Thyroid gland (tissue), 4 donors: ENCODE results near the gene SNAPC4.

ENCODE experiments used
- POLR2A ChIP-seq, 2 donors: fragments of 450-650 bp; IDR thresholded peaks; one replicate each; pipeline ENCODE4 v1.6.1; 2017; ENCODE audit warnings: antibody characterized with exemption in 2 of 2, mild to moderate bottlenecking in 2 of 2, moderate library complexity in 1 of 2
- TF ChIP-seq, protein P1 (sequence below), 6 experiments: fragments of 200-600 bp in 3 of 6; fragments of 450-650 bp in 3 of 6; sonication (generic) in 3 of 6; IDR thresholded peaks; one replicate each; pipeline ENCODE4 v1.5.1; 2016 to 2019; ENCODE audit warnings: antibody characterized with exemption in 6 of 6, mild to moderate bottlenecking in 2 of 6, inconsistent platforms in 1 of 6, moderate library complexity in 1 of 6

DNA sequence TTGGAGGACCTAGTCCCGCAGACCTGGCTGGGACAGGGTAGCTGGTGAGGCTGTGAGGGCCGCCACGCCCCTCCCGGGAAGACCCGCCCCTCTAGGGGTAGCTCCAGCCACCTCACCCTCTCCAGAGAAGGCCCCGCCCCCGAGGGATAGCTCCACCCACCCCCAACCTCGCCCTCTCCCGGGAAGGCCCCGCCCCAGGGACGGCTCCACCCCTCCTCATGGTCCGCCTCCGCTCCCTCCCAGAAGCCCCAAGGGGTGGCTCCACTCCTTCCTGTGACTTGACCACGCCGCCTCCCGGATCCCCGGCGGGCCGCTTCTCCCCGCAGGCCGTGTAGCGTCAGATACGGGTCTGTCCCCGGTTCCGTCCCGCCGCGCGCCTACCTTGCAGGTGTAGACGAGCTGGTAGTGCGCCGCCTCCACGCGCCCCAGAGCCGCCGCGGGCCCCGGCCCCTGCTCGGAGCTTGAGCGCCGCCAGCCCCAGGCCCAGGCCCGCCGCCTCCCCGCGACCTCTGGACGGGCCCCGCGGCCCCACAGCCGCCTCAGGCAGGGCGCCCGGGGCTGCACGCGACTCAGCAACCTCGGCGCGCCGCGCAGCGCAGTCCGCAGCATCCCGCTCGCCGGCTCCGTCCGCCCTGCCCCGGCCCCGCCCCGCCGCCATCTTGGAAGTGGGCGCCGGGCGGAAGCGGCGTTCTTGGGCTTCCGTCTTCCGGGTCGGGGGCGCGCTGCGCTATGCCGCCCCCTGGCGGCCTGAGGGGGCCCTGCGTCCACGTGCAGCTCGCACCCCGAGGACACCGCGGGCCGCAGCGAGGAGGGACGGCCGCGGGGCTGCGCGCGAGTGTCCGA lies 36.6 kb downstream of the SNAPC4 start, which contains the start of gene DNLZ:
- TF ChIP-seq, protein P1, sequence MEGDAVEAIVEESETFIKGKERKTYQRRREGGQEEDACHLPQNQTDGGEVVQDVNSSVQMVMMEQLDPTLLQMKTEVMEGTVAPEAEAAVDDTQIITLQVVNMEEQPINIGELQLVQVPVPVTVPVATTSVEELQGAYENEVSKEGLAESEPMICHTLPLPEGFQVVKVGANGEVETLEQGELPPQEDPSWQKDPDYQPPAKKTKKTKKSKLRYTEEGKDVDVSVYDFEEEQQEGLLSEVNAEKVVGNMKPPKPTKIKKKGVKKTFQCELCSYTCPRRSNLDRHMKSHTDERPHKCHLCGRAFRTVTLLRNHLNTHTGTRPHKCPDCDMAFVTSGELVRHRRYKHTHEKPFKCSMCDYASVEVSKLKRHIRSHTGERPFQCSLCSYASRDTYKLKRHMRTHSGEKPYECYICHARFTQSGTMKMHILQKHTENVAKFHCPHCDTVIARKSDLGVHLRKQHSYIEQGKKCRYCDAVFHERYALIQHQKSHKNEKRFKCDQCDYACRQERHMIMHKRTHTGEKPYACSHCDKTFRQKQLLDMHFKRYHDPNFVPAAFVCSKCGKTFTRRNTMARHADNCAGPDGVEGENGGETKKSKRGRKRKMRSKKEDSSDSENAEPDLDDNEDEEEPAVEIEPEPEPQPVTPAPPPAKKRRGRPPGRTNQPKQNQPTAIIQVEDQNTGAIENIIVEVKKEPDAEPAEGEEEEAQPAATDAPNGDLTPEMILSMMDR (IDR thresholded peaks at IDR 0.05), result peak; percentile 49 to 100 (median 99)
- TF ChIP-seq POLR2A (IDR thresholded peaks at IDR 0.05), result peak; percentile 14 to 62
